OCI-LY7 (cell line): ENCODE data around the gene GPR27. TPM values are rescaled to one million over a fixed set of nuclear protein-coding genes. Genes with fewer than 3 reads are reported as not detected.

ENCODE experiments used
- BruUV-seq: library from RNA; stranded (reverse); fragments of 400-500 nt; replicated peaks from 2 replicates; lab custom pipeline; 2021; lab: Mats Ljungman, UMichigan
- CTCF ChIA-PET: fragments of 300-600 bp; sonication (Branson Sonifier 250); formaldehyde crosslinking; loops from one replicate; lab custom pipeline; 2022; ENCODE audit warnings: antibody characterized with exemption; ENCODE audit not compliant: unreplicated experiment; lab: Charles Lee
- POLR2A ChIA-PET: fragments of 300-600 bp; sonication (Branson Sonifier 250); formaldehyde crosslinking; loops from one replicate; lab custom pipeline; 2022; ENCODE audit warnings: antibody characterized with exemption; lab: Charles Lee
- DNase-seq: peaks from one replicate; pipeline ENCODE4 v3.0.0-alpha.2; 2015; ENCODE audit warnings: low spot score
- H2AFZ ChIP-seq: fragments of 200-600 bp; sonication (generic), shearing (Covaris generic); 2 replicates; pipeline ENCODE4 v1.6.1; 2014; ENCODE audit warnings: mild to moderate bottlenecking, antibody characterized with exemption, low read length, moderate library complexity
- H3K27ac ChIP-seq: fragments of 200-600 bp; sonication (generic); 2 replicates; pipeline ENCODE4 v1.5.1; 2014; ENCODE audit warnings: mixed run types, low read depth, mild to moderate bottlenecking, moderate library complexity, low read length, inconsistent platforms; ENCODE audit not compliant: poor library complexity, severe bottlenecking
- H3K36me3 ChIP-seq: fragments of 200-600 bp; sonication (generic); 2 replicates; pipeline ENCODE4 v1.6.1; 2014; ENCODE audit warnings: mild to moderate bottlenecking, antibody characterized with exemption, low read length, moderate library complexity, mixed read lengths; ENCODE audit not compliant: insufficient read depth
- H3K4me1 ChIP-seq: fragments of 200-600 bp; sonication (generic); 2 replicates; pipeline ENCODE4 v1.5.1; 2014; ENCODE audit warnings: mild to moderate bottlenecking, low read length; ENCODE audit not compliant: insufficient read depth, poor library complexity, severe bottlenecking
- H3K4me2 ChIP-seq: fragments of 200-600 bp; sonication (generic); 2 replicates; pipeline ENCODE4 v1.6.1; 2014; ENCODE audit warnings: mild to moderate bottlenecking, low read length
- H3K4me3 ChIP-seq: fragments of 200-600 bp; sonication (generic); 2 replicates; pipeline ENCODE4 v1.5.1; 2014; ENCODE audit warnings: mild to moderate bottlenecking, low read depth, low read length; ENCODE audit not compliant: poor library complexity, severe bottlenecking
- H3K79me2 ChIP-seq: fragments of 200-600 bp; sonication (generic); 2 replicates; pipeline ENCODE4 v1.6.1; 2016; ENCODE audit warnings: low read depth, mild to moderate bottlenecking, low read length, moderate library complexity, mixed read lengths; ENCODE audit not compliant: insufficient read depth
- H3K9me2 ChIP-seq: fragments of 200-600 bp; sonication (generic); 2 replicates; pipeline ENCODE4 v1.6.1; 2016; ENCODE audit warnings: mild to moderate bottlenecking, low read length, mixed read lengths; ENCODE audit not compliant: insufficient read depth
- H3K9me3 ChIP-seq: fragments of 200-600 bp; sonication (generic); 2 replicates; pipeline ENCODE4 v1.6.1; 2014; ENCODE audit warnings: mild to moderate bottlenecking, mixed run types, low read length, mixed read lengths
- H4K20me1 ChIP-seq: fragments of 200-600 bp; sonication (generic); 2 replicates; pipeline ENCODE4 v1.6.1; 2014; ENCODE audit warnings: mild to moderate bottlenecking, antibody characterized with exemption, low read length, moderate library complexity, mixed read lengths; ENCODE audit not compliant: insufficient read depth
- EZH2phosphoT487 ChIP-seq: fragments of 200-600 bp; sonication (generic); IDR thresholded peaks from 2 replicates; pipeline ENCODE4 v1.6.1; 2018; ENCODE audit warnings: low read depth, borderline replicate concordance, mild to moderate bottlenecking, mixed run types, antibody characterized with exemption, low read length, moderate library complexity, mixed read lengths
- intact Hi-C: fragments of 100-400 bp; cut with micrococcal nuclease; formaldehyde crosslinking; loops from one replicate; pipeline ENCODE4 v1.10.0; 2022; ENCODE audit not compliant: unreplicated experiment
- total RNA-seq, 2 experiments: library from RNA; depleted of rRNA in 1 of 2; stranded (reverse); fragments of >200 nt in 1 of 2; shearing (Covaris generic) in 1 of 2; gene quantifications; 2 replicates each; pipeline ENCODE4 v1.2.3, GENCODE V29; 2014 to 2022
- TF ChIP-seq, protein P1 (sequence below): fragments of 200-600 bp; sonication (generic); conservative IDR thresholded peaks from 2 replicates; pipeline ENCODE4 v1.5.1; 2014; ENCODE audit warnings: mild to moderate bottlenecking, antibody characterized with exemption, low read length, moderate library complexity, mixed read lengths

The GPR27 gene
- total RNA-seq, 2 experiments from 2014 or later: not detected

- H3K36me3 ChIP-seq: no peaks in the 10 kb centered on the region
- H3K9me2 ChIP-seq: no peaks in the 10 kb centered on the region
- no peaks in the 10 kb centered on the region for H3K9me3 ChIP-seq
- no peak overlapping the region for H3K27ac ChIP-seq
- DNase-seq: no peak
- POLR2A ChIA-PET: interaction anchor here (0.7 kb wide), 1 partner anchor 42 kb away, joined by 3 read pairs; no protein-coding TSS in a partner anchor
- H2AFZ ChIP-seq: no peak overlapping the region
- intact Hi-C loops: no loop called here
- BruUV-seq: no TSS peak
- no peaks in the 10 kb centered on the region for H3K4me1 ChIP-seq
- TF ChIP-seq EZH2phosphoT487: no peak
- TF ChIP-seq, protein P1, sequence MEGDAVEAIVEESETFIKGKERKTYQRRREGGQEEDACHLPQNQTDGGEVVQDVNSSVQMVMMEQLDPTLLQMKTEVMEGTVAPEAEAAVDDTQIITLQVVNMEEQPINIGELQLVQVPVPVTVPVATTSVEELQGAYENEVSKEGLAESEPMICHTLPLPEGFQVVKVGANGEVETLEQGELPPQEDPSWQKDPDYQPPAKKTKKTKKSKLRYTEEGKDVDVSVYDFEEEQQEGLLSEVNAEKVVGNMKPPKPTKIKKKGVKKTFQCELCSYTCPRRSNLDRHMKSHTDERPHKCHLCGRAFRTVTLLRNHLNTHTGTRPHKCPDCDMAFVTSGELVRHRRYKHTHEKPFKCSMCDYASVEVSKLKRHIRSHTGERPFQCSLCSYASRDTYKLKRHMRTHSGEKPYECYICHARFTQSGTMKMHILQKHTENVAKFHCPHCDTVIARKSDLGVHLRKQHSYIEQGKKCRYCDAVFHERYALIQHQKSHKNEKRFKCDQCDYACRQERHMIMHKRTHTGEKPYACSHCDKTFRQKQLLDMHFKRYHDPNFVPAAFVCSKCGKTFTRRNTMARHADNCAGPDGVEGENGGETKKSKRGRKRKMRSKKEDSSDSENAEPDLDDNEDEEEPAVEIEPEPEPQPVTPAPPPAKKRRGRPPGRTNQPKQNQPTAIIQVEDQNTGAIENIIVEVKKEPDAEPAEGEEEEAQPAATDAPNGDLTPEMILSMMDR: no peak
- H3K4me3 ChIP-seq: no peak overlapping the region
- CTCF ChIA-PET: no interaction called here
- H3K79me2 ChIP-seq: no peaks in the 10 kb centered on the region
- H3K4me2 ChIP-seq: no peak overlapping the region
- no peaks in the 10 kb centered on the region for H4K20me1 ChIP-seq
These were observed 32.7 kb upstream of the GPR27 start for GRCh38 chr3:71721002-71721401.

DNA sequence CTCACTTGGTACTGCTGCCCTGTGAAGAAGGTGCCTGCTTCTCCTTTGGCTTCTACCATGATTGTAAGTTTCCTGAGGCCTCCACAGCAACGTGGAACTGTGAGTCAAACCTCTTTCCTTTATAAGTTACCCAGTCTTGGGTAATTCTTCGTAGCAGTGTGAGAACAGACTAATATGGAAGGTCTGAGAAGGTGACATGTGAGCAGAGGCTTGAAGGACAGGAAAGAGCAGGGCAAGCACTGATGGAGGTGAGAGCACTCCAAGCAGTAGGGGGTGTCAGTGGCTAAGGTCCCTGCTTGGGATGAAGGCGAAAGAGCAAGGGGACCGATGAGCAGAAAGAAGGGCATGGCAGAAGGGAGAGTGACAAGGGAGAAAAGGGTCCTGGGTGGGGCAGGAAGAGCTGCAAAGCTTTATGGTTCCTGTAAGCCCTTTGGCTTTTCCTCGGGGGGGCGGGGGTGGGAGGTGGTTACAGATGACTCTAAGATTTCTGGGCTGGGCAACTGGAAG lies 32.0 kb upstream of the GPR27 start:
- POLR2A ChIA-PET: no interaction called here
- no peak overlapping the region for H3K27ac ChIP-seq
- H2AFZ ChIP-seq: no peak overlapping the region
- H3K9me2 ChIP-seq: no peaks in the 10 kb centered on the region
- H3K79me2 ChIP-seq: no peaks in the 10 kb centered on the region
- no peaks in the 10 kb centered on the region for H3K36me3 ChIP-seq
- CTCF ChIA-PET: interaction anchor here (0.6 kb wide), 1 partner anchor 44 kb away, joined by 4 read pairs; no protein-coding TSS in a partner anchor
- BruUV-seq: no TSS peak
- no peak for TF ChIP-seq EZH2phosphoT487
- TF ChIP-seq, protein P1: no peak
- no peaks in the 10 kb centered on the region for H3K4me1 ChIP-seq
- H3K4me2 ChIP-seq: no peak overlapping the region
- no peak for DNase-seq
- no peak overlapping the region for H3K4me3 ChIP-seq
- no peaks in the 10 kb centered on the region for H4K20me1 ChIP-seq
- intact Hi-C loops: no loop called here
- H3K9me3 ChIP-seq: no peaks in the 10 kb centered on the region

DNA sequence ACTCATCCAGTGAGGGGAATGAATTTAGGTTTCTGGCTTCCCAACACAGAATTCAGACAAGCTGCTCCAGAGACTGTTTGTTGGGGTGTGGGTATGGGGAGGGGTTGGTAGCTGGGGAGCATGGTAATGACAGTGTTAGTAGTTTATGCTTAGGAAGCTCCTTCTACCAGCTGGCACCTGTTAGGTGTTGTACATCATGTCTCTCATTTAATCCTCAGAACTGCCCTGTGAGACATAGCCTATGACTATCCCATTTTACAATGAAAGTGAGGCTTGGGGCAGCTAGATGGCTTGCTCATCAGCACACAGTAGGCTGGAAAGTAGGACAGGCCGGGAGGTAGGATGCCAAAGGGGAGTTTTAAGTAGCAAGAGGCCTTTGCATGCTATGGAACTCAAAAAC lies 31.0 kb upstream of the GPR27 start:
- TF ChIP-seq, protein P1: no peak
- TF ChIP-seq EZH2phosphoT487: no peak
- Histone ChIP-seq H3K36me3 (no peaks in the 10 kb centered on the region), H3K4me2 (no peak overlapping the region), H3K4me3 (no peak overlapping the region), H3K27ac (no peak overlapping the region), H4K20me1 (no peaks in the 10 kb centered on the region), H3K9me3 (no peaks in the 10 kb centered on the region), H2AFZ (no peak overlapping the region), H3K4me1 (no peaks in the 10 kb centered on the region), H3K79me2 (no peaks in the 10 kb centered on the region), H3K9me2 (no peaks in the 10 kb centered on the region)
- BruUV-seq: no TSS peak
- DNase-seq: no peak
- ChIA-PET CTCF (no interaction called here), POLR2A (interaction anchor here (0.5 kb wide), 1 partner anchor 13 kb away, joined by 3 read pairs; no protein-coding TSS in a partner anchor)
- intact Hi-C loops: no loop called here
